ENCODE results near the gene MVB12B.

The MVB12B gene

GRCh38 chr9:126391713-126392661 lies 65.4 kb downstream of the MVB12B start:
- no peak overlapping the region for H3K4me2 ChIP-seq (ENCODE audit: low read depth, low read length, poor library complexity, severe bottlenecking)

GRCh38 chr9:126392662-126393371 lies 66.2 kb downstream of the MVB12B start:
- H4K20me1 ChIP-seq (ENCODE audit: low read depth, low read length) = no peaks in the 10 kb centered on the region
- H3K27me3 ChIP-seq (ENCODE audit: low read length) = no peaks in the 10 kb centered on the region
- TF ChIP-seq CTCF (IDR thresholded peaks at IDR 0.05; ENCODE audit: insufficient read depth, low read length, poor library complexity, severe bottlenecking) (no peak), EZH2phosphoT487 (conservative IDR thresholded peaks at IDR 0.05; ENCODE audit: low read length) (no peak)
- no peak overlapping the region for H3K9ac ChIP-seq (ENCODE audit: low read length)
- H3K79me2 ChIP-seq (ENCODE audit: insufficient read depth, low read length) = no peaks in the 10 kb centered on the region
- no peaks in the 10 kb centered on the region for H3K9me3 ChIP-seq (ENCODE audit: insufficient read depth, low read length)
- H3K36me3 ChIP-seq (ENCODE audit: low read length) = no peaks in the 10 kb centered on the region
- H2AFZ ChIP-seq (ENCODE audit: low read depth, low read length, severe bottlenecking) = no peak overlapping the region
- H3K4me3 ChIP-seq (ENCODE audit: insufficient read depth, low read length, poor library complexity, severe bottlenecking) = no peak overlapping the region
- H3F3A ChIP-seq (ENCODE audit: insufficient read depth) = no peaks in the 10 kb centered on the region
- no peaks in the 10 kb centered on the region for H3K9me2 ChIP-seq (replicated peaks; ENCODE audit: insufficient read depth, low read length)
- no peak overlapping the region for H3K27ac ChIP-seq (ENCODE audit: low read depth, low read length)
- H3K4me2 ChIP-seq (ENCODE audit: low read depth, low read length, poor library complexity, severe bottlenecking) = no peak overlapping the region

More at GRCh38 chr9:126391713-126392661, 65.4 kb downstream of the MVB12B start:
- no peak for TF ChIP-seq CTCF (IDR thresholded peaks at IDR 0.05; ENCODE audit: insufficient read depth, low read length, poor library complexity, severe bottlenecking)
- no peak for TF ChIP-seq EZH2phosphoT487 (conservative IDR thresholded peaks at IDR 0.05; ENCODE audit: low read length)
- Histone ChIP-seq H3K4me3 (ENCODE audit: insufficient read depth, low read length, poor library complexity, severe bottlenecking) (no peak overlapping the region), H3K27ac (ENCODE audit: low read depth, low read length) (no peak overlapping the region), H4K20me1 (ENCODE audit: low read depth, low read length) (no peaks in the 10 kb centered on the region), H3K9me2 (replicated peaks; ENCODE audit: insufficient read depth, low read length) (no peaks in the 10 kb centered on the region), H3K9ac (ENCODE audit: low read length) (no peak overlapping the region), H2AFZ (ENCODE audit: low read depth, low read length, severe bottlenecking) (no peak overlapping the region), H3K36me3 (ENCODE audit: low read length) (no peaks in the 10 kb centered on the region), H3F3A (ENCODE audit: insufficient read depth) (no peaks in the 10 kb centered on the region), H3K9me3 (ENCODE audit: insufficient read depth, low read length) (no peaks in the 10 kb centered on the region), H3K79me2 (ENCODE audit: insufficient read depth, low read length) (no peaks in the 10 kb centered on the region), H3K27me3 (ENCODE audit: low read length) (no peaks in the 10 kb centered on the region)

GRCh38 chr9:126393876-126394275 lies 67.2 kb downstream of the MVB12B start:
- Histone ChIP-seq H3K27ac (ENCODE audit: low read depth, low read length) (no peak overlapping the region), H3K9me2 (replicated peaks; ENCODE audit: insufficient read depth, low read length) (no peaks in the 10 kb centered on the region)
- TF ChIP-seq EZH2phosphoT487 (conservative IDR thresholded peaks at IDR 0.05; ENCODE audit: low read length) = no peak
- TF ChIP-seq CTCF (IDR thresholded peaks at IDR 0.05; ENCODE audit: insufficient read depth, low read length, poor library complexity, severe bottlenecking) = no peak

More at GRCh38 chr9:126393876-126394275, 67.2 kb downstream of the MVB12B start:
- H3K9ac ChIP-seq (ENCODE audit: low read length) = no peak overlapping the region
- no peak overlapping the region for H3K4me2 ChIP-seq (ENCODE audit: low read depth, low read length, poor library complexity, severe bottlenecking)
- H3K9me3 ChIP-seq (ENCODE audit: insufficient read depth, low read length) = no peaks in the 10 kb centered on the region
- no peak overlapping the region for H3K4me3 ChIP-seq (ENCODE audit: insufficient read depth, low read length, poor library complexity, severe bottlenecking)
- H2AFZ ChIP-seq (ENCODE audit: low read depth, low read length, severe bottlenecking) = no peak overlapping the region
- H3K79me2 ChIP-seq (ENCODE audit: insufficient read depth, low read length) = no peaks in the 10 kb centered on the region
- H4K20me1 ChIP-seq (ENCODE audit: low read depth, low read length) = no peaks in the 10 kb centered on the region
- H3K27me3 ChIP-seq (ENCODE audit: low read length) = no peaks in the 10 kb centered on the region
- H3K36me3 ChIP-seq (ENCODE audit: low read length) = no peaks in the 10 kb centered on the region
- no peaks in the 10 kb centered on the region for H3F3A ChIP-seq (ENCODE audit: insufficient read depth)

Measured in SU-DHL-6 (cell line).